Hepatic stellate cell (primary cell): Measurements from ENCODE around the gene PHF1.
A peak's percentile ranks its signal among the peaks of the same experiment; 100 is the strongest.
"Not testable (repeated sequence)": the region's sequence is repeated elsewhere in the genome, so short reads cannot be mapped to it uniquely, and the experiment has no call there.

Source experiments
- DNase-seq: peaks from one replicate; pipeline ENCODE4 v3.0.0; 2011; ENCODE audit warnings: low spot score

PHF1 gene

DNA sequence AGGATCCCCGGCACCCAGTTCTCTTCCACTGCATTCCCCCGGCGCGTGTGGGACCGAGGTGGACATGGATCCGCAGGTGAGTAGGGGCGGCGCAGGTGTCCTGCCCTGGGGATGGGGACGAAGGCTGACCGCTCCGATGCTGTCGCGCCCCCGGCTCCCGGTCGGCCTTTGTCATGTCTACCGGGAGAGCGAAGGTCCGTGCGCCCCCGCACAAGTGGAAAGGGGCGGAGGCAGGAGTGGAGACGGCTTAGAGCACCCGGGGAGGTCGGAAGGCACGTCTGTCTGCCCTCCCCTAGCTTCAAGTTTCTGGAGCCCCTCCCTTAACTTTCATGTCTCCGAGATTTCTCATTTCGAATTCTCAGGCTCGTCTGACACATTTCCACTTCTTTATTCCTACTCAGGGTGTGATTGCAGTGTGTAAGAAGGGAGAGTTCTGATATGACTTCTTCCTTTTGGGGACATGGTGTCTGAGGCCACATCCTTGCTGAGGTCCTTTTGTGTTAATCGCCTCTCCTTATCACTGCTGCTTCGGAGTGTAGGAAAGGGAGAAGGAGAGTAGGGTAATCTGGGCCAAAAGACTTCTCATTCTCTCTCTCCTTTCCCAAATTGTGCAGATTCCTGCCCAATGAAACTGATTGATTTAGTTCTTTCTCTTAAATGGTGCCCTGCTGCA, 18.8 kb upstream of the PHF1 start:
- DNase-seq = no peak

DNA sequence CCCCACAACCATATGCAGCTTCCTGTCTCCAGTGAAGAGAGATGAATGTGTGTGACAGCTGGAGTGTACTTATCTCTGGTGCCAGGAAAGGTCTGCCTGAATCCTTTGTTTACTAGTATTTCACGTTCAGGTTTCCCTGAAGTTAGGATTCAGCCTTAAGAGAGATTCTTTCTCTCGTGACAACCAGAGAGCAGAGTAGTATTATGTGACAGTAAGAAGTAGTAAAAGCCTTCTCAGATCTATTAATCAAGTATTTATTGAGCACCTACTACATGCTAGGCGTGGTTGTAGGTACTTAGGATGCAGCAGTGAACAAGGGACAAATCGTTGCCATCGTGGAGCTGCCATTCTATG, 18.2 kb upstream of the PHF1 start:
- DNase-seq = no peak

DNA sequence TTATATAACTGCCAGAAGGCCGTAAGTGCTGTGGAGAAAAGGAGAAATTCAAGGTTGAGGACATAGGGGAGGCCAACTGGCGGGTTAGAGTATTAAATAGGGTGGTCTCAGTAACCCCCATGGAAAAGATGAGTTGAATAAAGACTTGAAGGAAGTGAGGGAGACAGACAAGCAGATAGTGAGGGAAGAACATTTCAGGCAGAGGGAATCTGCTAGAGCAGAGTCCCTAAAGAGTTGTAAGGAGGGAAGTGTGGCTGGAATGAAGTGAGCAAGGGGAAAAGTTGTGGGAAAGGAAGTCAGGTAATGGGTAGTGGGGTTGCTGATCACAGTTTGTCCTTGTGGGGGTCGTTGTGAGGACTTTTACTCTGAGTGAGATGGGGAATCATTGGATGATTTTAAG, 17.8 kb upstream of the PHF1 start:
- no peak for DNase-seq

DNA sequence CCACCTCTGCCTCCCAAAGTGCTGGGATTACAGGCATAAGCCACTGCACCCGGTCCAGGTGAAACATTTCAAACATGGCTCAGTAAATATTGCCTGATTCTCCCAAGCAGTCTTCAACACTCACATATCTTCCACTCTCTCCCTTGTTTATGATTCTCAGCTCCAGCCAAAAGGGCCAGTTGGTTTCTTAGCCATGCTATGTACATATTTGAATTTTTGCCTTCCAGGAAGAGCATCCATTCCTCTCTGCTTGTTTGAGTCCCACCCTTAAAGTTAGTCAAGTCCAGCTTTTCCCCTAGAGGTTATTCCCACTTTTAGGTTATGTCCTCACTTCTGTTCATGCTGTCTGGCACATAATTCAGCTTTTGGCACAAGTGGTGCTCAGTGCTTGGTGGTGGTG, 13.3 kb upstream of the PHF1 start:
- DNase-seq = no peak

DNA sequence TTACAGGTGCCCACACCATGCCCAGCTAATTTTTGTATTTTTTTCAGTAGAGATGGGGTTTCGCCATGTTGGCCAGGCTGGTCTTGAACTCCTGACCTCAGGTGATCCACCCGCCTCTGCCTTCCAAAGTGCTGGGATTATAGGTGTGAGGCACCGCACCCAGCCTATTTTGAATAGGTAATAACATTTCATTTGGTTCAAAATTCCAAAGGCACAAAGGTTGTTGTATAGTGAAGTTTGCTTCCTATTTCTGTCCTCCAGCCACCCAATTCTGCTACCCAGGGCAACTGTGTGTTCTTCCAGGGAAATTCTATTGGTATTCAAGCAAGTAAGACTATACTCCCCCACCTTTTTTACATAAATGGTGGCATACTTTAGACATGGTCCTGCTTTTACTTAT, 12.2 kb upstream of the PHF1 start:
- DNase-seq = not testable (repeated sequence)

DNA sequence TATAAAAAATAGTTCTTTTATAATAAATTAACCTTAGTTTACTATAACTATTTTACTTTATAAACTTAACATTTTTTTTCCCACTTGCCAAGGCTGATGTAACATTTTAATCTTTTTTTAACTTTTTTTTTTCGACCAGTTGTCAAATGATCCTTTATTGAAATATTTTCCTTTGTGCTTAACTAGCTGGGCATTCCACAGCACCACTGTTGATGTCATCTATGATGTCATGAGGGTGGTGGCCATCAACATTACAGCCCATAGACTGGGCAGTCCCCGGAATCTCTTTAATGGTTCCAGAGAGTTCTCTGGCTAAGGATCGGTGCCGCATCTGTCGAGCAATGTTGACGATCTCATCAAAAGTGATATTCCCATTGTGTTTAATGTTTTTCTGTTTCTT, 10.9 kb upstream of the PHF1 start:
- not testable (repeated sequence) for DNase-seq

DNA sequence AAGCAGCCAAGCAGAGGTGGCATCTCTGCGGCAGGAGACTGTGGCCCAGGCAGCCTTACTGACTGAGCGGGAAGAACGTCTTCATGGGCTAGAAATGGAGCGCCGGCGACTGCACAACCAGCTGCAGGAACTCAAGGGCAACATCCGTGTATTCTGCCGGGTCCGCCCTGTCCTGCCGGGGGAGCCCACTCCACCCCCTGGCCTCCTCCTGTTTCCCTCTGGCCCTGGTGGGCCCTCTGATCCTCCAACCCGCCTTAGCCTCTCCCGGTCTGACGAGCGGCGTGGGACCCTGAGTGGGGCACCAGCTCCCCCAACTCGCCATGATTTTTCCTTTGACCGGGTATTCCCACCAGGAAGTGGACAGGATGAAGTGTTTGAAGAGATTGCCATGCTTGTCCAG, 5.9 kb upstream of the PHF1 start:
- no peak for DNase-seq

DNA sequence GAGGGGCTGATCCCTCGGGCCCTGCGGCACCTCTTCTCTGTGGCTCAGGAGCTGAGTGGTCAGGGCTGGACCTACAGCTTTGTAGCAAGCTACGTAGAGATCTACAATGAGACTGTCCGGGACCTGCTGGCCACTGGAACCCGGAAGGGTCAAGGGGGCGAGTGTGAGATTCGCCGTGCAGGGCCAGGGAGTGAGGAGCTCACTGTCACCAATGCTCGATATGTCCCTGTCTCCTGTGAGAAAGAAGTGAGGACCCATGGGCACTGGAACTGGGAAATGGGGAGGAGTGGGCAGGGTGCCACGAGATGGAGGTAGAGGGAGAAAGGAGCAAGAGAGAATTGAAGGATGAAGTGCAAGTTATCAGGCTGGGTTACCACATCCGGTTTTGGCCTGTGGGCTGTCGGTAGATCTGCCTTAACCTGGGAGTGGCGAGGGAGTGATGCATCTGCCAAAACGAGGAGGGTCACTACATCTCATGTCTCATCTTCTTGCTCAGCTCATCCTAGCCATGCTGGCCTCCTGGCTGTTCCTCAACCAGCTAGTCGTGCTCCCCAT, 5.4 kb upstream of the PHF1 start:
- no peak for DNase-seq

DNA sequence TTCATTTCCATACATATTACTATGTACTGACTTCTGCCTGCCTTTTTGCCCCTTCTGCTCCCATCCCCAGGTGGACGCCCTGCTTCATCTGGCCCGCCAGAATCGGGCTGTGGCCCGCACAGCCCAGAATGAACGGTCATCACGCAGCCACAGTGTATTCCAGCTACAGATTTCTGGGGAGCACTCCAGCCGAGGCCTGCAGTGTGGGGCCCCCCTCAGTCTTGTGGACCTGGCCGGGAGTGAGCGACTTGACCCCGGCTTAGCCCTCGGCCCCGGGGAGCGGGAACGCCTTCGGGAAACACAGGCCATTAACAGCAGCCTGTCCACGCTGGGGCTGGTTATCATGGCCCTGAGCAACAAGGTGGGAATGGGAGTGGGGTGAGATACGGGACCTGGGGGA, 4.7 kb upstream of the PHF1 start:
- DNase-seq = no peak

DNA sequence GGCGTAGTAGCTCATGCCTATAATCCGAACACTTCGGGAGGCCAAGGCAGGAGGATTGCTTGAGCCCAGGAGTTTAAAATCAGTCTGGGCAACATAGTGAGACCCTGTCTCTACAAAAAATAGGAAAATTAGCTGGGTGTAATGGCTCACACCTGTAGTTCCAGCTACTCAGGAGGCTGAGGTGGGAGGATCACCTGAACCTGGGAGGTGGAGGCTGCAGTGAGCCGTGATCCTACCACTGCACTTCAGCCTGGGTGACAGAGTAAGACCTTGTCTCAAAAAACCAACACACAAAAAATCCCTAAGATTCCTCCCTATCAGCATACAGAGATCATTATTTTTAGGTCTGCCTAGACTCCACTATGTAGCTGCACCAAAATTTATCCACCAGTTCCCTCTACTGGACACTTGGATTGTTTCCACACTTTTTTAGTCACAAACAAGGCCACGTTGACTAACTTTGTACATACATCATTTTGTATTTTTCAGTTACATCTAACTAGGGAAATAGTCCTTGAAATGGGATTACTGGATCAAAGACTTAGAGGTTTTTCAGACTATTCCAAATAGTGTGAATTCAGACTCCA, 3.6 kb upstream of the PHF1 start:
- DNase-seq = no peak

DNA sequence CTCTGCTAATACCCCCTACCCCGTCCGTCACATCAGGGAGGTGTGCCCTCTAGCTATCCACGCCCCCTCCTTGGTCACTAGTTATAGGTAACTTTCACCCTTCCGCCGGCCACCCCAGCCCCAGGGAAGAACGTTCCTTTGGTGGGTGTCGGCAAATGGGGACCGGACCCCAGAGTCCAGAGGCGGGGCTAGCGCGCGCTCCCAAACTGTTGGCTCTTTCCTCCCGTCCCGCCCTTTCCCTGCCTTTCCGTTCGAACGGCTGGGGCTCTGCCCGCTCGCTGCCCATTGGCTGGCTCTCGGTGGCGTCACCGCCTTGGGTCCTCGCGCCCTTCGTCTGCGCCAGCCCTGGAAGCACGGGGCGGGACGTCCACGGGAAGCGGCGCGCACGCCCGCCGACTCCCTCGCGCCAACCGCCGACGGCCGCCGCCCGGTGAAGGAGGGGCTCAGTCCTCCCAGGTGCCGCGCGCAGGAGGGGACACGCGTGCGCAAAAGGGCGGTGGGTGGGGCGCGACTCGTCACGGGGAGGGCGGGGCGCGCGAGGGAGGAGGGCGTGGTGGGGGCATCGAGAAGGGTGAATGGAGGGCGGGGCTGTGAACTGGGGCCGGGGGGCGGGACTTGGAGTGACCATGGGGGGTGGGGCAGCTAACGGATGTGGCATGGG, 634 bp upstream of the PHF1 start:
- DNase-seq = peak; percentile 99

DNA sequence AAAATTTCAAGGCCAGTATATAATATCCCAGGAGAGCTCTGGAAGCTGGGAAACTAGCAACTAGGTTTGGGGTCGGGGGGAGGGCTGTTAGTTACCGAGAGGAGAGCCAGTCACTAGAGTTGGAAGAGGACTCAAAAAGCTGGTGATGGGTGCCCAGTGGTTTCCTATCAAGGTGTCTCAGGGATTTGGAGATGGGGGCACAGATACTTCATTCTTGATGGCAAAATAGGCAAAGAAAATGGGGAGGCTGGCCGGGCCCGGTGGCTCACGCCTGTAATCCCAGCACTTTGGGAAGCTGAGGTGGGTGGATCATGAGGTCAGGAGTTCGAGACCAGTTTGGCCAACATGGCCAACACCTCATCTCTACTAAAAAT, 805 bp downstream of the PHF1 start:
- DNase-seq = no peak

DNA sequence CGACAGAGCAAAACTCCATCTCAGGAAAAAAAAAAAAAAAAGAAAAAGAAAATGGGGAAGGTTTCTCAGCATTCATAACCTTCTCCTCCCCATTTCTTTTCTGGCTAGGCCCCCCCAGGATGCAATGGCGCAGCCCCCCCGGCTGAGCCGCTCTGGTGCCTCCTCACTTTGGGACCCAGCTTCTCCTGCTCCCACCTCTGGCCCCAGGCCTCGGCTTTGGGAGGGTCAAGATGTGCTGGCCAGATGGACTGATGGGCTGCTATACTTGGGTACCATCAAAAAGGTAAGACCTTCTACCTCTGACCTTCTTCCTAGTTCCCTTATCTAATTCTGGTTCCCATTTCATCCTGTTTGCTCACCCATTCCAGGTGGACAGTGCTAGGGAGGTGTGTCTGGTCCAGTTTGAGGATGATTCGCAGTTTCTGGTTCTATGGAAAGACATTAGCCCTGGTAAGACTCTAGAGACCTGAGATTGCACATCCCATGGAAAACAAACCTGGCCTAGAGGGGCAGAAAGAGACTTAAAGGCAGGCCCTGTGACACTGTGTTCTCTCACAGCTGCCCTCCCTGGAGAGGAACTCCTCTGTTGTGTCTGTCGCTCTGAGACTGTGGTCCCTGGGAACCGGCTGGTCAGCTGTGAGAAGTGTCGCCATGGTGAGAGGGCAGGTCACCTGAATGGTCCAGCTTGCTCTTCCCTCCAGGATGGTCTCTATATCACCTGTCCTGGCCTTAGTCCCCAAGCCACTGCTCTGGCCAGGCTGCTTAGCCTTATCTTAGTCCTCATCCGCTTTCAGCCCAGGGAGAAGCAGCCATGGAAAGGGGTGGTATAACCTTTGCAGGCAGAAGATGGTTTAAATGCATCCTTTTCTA, 1.6 kb downstream of the PHF1 start:
- no peak for DNase-seq

DNA sequence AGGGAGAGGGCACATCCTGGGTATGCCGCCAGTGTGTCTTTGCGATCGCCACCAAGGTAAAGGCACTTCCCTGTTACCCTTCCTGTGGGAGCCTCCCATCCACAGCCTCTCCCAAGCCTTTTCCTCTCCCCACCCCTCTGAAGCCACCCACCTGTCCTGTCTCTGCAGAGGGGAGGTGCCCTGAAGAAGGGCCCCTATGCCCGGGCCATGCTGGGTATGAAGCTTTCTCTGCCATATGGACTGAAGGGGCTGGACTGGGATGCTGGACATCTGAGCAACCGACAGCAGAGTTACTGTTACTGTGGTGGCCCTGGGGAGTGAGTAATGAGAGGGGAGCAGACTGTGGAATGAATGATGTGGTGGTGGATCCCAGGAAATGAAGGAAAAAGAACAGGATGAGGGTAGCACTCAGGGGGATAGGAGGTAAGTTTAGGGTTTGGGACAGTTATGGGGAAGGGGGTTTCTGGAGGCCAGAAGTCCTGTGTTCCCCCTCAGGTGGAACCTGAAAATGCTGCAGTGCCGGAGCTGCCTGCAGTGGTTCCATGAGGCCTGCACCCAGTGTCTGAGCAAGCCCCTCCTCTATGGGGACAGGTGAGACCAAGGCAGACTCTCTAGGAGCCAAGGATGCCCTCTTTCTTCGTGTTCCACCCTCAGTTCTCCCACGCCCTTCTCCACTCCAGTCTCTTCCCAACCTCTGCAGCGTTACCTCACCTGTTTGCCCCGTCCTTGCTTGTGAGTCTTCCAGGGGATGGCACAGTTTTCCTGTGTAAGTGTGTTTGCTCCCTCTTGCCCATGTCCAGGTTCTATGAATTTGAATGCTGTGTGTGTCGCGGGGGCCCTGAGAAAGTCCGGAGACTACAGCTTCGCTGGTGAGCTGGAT, 2.7 kb downstream of the PHF1 start:
- no peak for DNase-seq

DNA sequence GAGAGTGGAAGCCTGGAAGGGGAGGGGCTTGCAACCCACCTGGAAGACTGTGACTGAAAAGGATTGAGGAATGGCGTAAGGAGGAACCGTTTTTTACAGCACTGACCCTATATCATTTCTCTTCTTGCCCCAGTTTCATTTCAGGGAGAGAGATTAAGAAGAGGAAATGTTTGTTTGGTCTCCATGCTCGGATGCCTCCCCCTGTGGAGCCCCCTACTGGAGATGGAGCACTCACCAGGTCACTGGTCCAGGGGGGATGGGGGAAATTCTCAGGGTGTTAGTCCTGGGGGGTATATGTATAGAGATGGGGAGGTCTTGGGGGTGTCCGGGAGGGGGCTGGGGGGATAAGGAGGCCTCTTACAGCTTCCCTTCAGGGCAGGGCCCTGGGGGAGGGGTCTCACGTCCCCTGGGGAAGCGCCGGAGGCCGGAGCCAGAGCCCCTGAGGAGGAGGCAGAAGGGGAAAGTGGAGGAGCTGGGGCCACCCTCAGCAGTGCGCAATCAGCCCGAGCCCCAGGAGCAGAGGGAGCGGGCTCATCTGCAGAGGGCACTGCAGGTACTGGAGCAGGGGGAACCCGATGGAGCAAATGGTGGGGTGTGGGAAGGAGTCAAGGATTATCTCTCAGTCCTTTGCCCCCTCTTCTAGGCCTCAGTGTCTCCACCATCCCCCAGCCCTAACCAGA, 3.9 kb downstream of the PHF1 start:
- DNase-seq = peak; percentile 66

DNA sequence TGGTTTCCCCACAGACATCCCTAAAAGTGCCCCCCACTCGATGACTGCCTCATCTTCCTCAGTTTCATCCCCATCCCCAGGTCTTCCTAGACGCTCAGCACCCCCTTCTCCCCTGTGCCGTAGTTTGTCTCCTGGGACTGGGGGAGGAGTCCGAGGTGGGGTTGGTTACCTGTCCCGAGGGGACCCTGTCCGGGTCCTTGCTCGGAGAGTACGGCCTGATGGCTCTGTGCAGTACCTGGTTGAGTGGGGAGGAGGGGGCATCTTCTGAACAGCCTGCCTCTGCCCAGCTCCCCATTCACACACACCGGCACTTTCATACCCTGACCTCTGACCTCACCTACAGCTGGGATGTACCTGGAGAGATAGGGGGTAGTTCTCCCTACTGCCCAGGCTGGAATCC, 5.0 kb downstream of the PHF1 start:
- no peak for DNase-seq

DNA sequence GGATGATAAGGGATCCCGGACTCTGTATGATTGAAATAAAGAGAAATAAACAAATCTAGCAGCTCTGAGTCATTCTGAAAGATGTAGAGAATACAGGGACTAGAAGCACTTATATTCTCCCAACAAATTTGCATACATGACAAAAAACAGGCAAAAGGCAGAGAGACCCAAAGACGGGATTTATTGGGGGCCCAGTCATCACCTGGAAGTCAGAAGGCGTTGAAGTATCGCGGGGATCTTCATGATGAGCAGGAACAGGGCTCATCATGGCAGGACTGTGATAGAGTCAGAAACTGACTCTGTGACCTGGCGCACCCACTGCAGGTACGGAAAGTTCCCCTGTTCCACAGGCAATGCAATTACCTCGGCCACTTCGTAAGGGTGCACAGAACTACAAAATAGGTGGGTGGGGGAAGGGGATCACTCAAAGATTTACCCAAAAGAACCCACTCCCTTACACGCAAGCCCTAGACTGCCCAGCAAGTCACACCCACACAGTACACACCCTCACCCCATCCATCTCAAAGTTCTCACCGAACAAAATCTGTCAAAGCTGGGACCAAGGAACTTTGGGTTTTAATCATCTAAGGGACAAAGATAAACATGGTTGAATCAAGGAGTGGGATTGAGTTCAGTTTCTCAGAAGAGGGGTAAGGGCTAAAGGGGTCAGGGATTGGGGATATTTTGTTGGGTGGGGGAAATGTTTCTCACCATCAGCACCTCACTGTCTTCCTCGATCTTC, 5.7 kb downstream of the PHF1 start:
- DNase-seq = no peak

DNA sequence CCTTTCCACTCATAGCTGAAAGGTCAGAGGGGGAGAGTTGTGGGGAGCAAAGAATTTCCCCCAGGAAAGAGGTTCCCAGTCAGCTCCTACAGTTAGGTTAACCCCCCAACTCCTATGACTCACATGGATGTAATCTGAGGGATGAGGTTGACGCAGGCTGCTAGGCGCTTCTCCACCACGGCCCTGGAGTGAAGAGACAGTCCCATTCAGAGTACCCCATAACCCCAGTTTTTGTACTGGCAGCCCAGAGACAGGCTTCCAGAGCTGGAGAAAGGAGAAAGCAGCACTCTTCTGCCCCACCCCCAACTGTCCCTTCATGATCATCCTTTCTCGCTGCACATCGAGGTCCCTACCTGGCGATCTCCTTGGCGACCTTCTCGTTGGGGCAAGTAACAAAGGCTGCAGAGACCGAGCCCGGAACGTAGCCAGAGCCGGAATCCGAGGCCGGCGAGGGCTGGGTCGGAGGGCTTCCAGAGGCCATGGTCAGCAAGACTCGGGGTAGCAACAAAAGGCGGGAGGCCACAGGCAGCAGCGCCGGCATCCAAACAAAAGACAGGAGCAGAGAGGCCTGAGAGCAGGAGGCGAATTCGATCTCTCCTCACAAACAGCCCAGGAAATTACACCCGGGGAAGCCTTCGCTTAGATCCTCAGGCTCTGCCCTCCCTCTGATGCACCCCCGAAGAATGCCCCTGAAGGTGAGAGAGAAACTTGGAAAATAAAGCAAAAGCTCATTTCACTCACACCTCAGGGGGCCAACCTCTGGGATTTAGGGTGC, 6.5 kb downstream of the PHF1 start:
- peak; percentile 85 for DNase-seq

DNA sequence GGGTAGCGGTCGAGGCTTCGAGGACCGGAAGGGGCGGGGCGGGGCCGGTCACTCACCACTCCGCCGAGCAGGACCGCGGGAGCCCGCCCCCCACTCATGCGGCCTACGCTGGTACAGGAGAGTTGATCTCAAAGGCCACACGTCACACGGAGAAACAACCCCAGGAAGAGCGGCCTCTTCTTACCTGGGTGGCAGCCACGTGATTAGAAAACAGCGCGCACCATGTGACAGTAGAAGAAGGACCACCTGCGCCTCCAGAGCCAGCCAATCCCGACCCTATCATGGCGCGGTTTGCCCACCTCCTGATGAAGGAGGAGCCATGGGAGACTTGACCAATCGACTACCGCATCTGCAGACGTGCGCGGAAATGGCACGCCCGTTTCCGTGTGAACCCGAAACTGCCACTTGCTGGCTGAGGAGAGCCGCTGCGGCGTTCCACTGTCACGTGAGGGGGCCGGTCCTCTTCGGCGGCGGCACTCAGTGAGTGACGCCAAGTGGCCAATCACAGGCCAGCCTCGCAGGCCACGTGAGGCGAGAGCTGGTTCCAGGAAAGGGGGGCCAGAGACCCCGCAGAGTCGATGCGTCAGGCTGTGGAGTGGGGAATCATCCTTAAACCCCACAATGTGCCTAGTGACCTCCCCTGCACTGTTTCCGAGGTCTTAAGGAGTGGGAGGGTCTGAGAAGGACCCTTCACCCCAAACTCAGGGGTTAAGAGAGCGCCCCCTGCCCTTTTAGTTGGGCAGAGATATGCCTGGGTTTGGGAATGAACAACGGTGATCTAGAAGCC, 7.3 kb downstream of the PHF1 start, which contains the start of gene CUTA:
Gene CUTA, minus strand, starts transcription at position 205 of the 787 bp plus-strand sequence. Its CDS starts 107 bp downstream, at position 98.
- peak; percentile 98 for DNase-seq
